ENCODE results near the gene COBL.

Gene COBL

GRCh38 chr7:51059504-51060142 lies 257.0 kb downstream of the COBL start:
- no peak overlapping the region for H3K4me3 ChIP-seq (replicated peaks; ENCODE audit: low read depth, low read length)
- TF ChIP-seq CTCF (IDR thresholded peaks at IDR 0.05; ENCODE audit: low read depth, low read length, missing control alignments), result no peak
- no peak for DNase-seq (ENCODE audit: extremely low read depth, low read depth)

DNA sequence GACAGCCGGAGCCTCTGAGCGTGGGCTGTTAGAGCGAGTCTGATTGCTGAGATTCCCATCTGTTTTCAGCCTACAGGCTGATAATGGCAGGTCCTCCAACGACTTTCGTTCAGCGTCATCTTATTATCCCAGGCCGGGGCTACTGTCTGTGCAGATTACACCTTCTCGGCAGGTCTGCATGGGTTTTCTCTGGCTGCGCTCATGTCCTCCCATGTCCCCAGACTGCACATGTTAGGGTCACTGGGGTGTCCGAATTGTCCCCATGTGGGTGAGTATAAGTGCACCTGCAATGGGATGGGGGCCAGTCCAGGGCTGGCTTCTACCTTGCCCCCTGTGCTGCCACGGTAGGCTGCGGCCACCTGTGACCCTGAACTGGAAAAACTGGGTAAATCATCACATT lies 257.8 kb downstream of the COBL start:
- no peak for TF ChIP-seq CTCF (IDR thresholded peaks at IDR 0.05; ENCODE audit: low read depth, low read length, missing control alignments)
- DNase-seq (ENCODE audit: extremely low read depth, low read depth), result no peak
- H3K4me3 ChIP-seq (replicated peaks; ENCODE audit: low read depth, low read length), result no peak overlapping the region

DNA sequence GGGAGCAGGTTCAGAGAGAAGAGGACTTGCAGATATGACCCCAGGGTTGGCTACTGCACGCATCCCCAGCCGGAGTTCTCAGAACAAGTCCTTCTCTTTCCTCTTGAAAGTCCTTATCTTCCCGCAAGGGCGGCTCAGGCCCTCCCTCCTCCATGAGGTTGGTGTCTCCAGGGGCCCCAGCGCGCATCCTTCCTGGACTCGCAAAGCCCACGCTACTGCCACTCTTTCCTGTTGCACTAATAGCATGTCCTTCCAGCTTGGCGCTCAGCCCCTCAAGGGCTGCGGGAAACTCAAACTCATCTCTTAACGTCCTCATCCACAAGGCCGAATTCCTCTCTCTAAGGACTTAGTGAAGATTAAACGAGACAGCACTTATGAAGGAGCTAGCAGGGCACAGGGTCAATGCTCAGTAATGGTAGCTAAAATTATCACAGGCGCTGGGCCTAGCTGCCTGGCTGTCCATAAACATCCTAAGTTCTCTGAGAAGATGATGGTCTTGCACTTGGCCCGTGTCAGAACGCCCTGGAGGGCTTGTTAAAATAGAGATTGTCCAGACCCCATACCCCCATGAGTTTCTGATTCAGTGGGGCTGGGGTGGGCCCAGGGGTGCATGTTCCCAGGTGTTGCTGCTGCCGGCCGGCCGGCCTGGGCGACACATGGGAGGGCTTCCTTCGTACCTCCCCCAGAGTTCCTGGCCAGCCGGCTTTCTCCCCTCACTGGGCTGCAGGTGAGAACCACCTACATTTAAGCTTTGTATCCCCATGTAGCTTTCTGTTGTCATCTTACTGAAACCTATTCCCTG lies 261.4 kb downstream of the COBL start:
- no peak for TF ChIP-seq CTCF (IDR thresholded peaks at IDR 0.05; ENCODE audit: low read depth, low read length, missing control alignments)
- no peak overlapping the region for H3K4me3 ChIP-seq (replicated peaks; ENCODE audit: low read depth, low read length)
- DNase-seq (ENCODE audit: extremely low read depth, low read depth), result no peak

DNA sequence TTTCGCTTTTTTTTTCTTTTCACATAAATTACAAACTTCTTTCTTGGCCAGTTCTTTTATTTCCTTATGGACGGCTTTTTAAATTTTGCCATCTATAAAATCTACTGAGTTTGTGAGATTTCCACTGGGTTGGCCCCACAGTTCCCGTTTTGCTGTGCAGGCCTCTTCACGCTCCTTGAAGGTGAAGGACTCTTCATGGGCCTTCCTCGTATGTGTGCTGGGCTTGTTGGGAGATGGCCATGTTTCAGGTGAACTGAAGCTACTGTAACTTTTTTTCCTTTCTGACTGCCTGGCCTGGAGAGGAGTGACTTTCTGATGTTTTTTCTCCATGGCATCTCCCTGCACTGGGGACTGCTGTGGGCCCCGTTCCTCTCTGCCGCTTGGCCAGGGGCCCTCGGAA lies 262.4 kb downstream of the COBL start:
- H3K4me3 ChIP-seq (replicated peaks; ENCODE audit: low read depth, low read length), result no peak overlapping the region
- no peak for DNase-seq (ENCODE audit: extremely low read depth, low read depth)
- no peak for TF ChIP-seq CTCF (IDR thresholded peaks at IDR 0.05; ENCODE audit: low read depth, low read length, missing control alignments)

DNA sequence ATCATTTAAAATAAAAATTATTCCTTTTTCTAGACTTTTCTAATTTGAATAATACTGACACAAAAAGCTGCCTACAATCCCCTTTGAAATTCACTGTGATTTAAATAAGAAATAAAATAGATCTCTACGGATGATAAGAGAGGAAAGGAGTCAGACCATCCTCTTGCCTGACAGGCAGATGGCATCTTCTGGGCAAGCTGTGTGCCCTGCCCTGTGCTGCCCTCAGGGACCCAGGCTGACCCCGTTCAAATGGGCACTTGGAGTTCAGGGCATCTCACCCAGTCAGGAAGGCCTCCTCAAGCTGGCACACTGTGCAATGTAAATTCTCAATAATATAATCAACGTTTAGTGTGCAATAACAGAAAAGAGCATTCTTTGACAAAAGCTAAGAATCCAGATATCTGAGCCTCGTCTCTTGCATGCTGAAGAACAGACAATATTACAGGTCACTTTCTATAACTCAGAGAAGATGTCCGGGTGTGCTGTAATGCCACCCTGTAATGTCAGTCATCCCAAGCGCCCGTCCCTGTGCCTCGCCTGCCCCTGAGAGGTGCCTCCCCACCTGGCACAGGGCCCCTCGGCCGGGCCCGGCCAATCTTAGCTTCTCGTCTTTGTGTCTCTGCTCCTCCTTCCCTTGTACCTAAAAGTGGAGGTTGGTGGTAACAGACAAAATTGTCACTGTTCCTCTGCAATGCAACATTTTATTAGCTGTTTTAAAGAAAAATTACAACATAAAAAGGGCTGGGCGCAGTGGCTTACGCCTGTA lies 263.3 kb downstream of the COBL start:
- DNase-seq (ENCODE audit: extremely low read depth, low read depth), result no peak
- no peak for TF ChIP-seq CTCF (IDR thresholded peaks at IDR 0.05; ENCODE audit: low read depth, low read length, missing control alignments)
- H3K4me3 ChIP-seq (replicated peaks; ENCODE audit: low read depth, low read length), result no peak overlapping the region

- TF ChIP-seq CTCF (IDR thresholded peaks at IDR 0.05; ENCODE audit: low read depth, low read length, missing control alignments), result no peak
- no peak overlapping the region for H3K4me3 ChIP-seq (replicated peaks; ENCODE audit: low read depth, low read length)
- no peak for DNase-seq (ENCODE audit: extremely low read depth, low read depth)
Measured at GRCh38 chr7:51046482-51046881, 270.1 kb downstream of the COBL start.

All from HFF-Myc (cell line).